Measurements from ENCODE around the gene CENPM.

The CENPM gene

GRCh38 chr22:41940832-41941765, 5.9 kb downstream of the CENPM start:
- TF ChIP-seq CTCF (IDR thresholded peaks at IDR 0.05; ENCODE audit: insufficient read depth, low read depth, low read length, missing control alignments), result peak; percentile 82
- no peak overlapping the region for H3K4me3 ChIP-seq (ENCODE audit: low read length)

GRCh38 chr22:41939981-41940831, 6.7 kb downstream of the CENPM start:
- no peak overlapping the region for H3K4me3 ChIP-seq (ENCODE audit: low read length)
- peak; percentile 35 for DNase-seq (ENCODE audit: low read depth)
- no peak for TF ChIP-seq CTCF (IDR thresholded peaks at IDR 0.05; ENCODE audit: insufficient read depth, low read depth, low read length, missing control alignments)

More at GRCh38 chr22:41940832-41941765, 5.9 kb downstream of the CENPM start:
- peak; percentile 90 for DNase-seq (ENCODE audit: low read depth)

DNA sequence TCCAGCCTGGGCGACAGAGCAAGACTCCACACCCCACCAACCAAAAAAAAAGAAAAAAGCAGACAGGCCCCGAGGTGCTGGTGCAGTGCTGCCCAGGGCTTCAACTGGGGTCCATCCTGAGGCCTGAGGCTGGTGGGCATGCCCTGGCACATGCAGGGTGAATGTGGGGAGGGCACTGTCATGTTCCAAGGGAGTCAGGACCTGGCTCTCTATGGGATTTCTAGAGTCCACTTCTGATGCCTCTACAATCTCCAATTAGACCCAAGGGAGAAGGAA, 10.1 kb downstream of the CENPM start:
- TF ChIP-seq CTCF (IDR thresholded peaks at IDR 0.05; ENCODE audit: insufficient read depth, low read depth, low read length, missing control alignments), result no peak
- no peak overlapping the region for H3K4me3 ChIP-seq (ENCODE audit: low read length)
- no peak for DNase-seq (ENCODE audit: low read depth)

- no peak for TF ChIP-seq CTCF (IDR thresholded peaks at IDR 0.05; ENCODE audit: insufficient read depth, low read depth, low read length, missing control alignments)
- no peak overlapping the region for H3K4me3 ChIP-seq (ENCODE audit: low read length)
- no peak for DNase-seq (ENCODE audit: low read depth)
Measured at GRCh38 chr22:41935509-41935908, 11.4 kb downstream of the CENPM start.

GRCh38 chr22:41935015-41935351, 12.0 kb downstream of the CENPM start:
- no peak overlapping the region for H3K4me3 ChIP-seq (ENCODE audit: low read length)
- no peak for DNase-seq (ENCODE audit: low read depth)
- TF ChIP-seq CTCF (IDR thresholded peaks at IDR 0.05; ENCODE audit: insufficient read depth, low read depth, low read length, missing control alignments), result no peak

DNA sequence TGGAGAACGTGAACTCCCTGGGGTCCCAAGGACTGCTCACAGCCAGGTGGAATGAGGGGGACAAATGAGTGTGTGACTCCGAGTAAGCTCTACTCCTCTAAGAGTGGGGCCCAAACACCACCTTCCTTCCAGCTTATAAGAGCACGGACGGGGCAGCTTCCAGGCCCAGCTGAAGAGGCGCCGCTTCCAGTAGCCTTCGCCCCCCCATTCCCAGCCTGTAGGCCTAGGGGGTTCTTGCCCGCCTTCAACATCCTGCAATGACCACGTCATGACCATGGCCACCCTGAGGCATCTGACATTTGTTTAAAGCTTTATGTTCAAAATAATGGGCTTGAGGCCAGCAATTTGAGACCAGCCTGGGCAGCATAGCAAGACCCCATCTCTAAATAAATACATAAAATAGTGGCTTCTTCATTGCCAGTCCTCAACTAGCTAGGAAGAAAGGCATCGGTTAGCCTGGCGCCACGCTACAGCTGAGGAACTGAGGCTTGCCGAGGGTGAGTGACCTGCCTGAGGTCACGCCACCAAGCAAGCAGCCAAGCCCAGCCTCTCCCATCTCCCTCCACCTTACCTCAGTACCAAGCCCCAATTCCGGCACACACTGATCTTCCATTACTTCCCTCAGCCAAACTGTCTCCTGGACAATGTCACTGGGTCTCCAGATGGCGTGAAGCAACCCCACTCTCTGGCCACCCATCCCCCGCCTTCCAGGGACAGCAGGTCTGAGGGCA, 12.5 kb downstream of the CENPM start:
- DNase-seq (ENCODE audit: low read depth), result no peak
- TF ChIP-seq CTCF (IDR thresholded peaks at IDR 0.05; ENCODE audit: insufficient read depth, low read depth, low read length, missing control alignments), result no peak
- no peak overlapping the region for H3K4me3 ChIP-seq (ENCODE audit: low read length)

All from epithelial cell of esophagus (primary cell).